Prostate gland (tissue), 2 donors: ENCODE measurements around the gene SYNPR. TPM values are rescaled to one million over a fixed set of nuclear protein-coding genes. Genes with fewer than 3 reads are reported as not detected.
A peak's percentile ranks its signal among the peaks of the same experiment; 100 is the strongest.

Experiments
- DNase-seq: peaks from one replicate; pipeline ENCODE4 v3.0.0-alpha.2; 2019; ENCODE audit warnings: low spot score
- H3K27ac ChIP-seq, 2 donors: fragments of 200-600 bp; sonication (generic); 2 replicates each; pipeline ENCODE4 v1.5.1; 2017 to 2019
- H3K27me3 ChIP-seq: fragments of 200-600 bp; sonication (generic); replicated peaks from 2 replicates; pipeline ENCODE4 v1.5.1; 2019; ENCODE audit not compliant: insufficient read depth
- H3K36me3 ChIP-seq, 2 donors: fragments of 200-600 bp; sonication (generic); 1 replicate in 1 of 2; 2 replicates in 1 of 2; pipeline versions ENCODE4 v1.5.1 to v1.8.1; 2017 to 2019
- H3K4me1 ChIP-seq: fragments of 200-600 bp; sonication (generic); replicated peaks from 2 replicates; pipeline ENCODE4 v1.5.1; 2019
- H3K4me3 ChIP-seq, 2 donors: fragments of 200-600 bp; sonication (generic); 2 replicates each; pipeline ENCODE4 v1.5.1; 2017 to 2019
- H3K9me3 ChIP-seq: fragments of 200-600 bp; sonication (generic); 2 replicates; pipeline ENCODE4 v1.5.1; 2017
- CTCF ChIP-seq, 4 experiments: fragments of 200-600 bp in 2 of 4; fragments of 450-650 bp in 2 of 4; sonication (generic) in 2 of 4; IDR thresholded peaks; 1 replicate in 3 of 4; 2 replicates in 1 of 4; pipeline ENCODE4 v1.5.1; 2016 to 2019; ENCODE audit warnings: antibody characterized with exemption in 4 of 4, mild to moderate bottlenecking in 2 of 4, moderate library complexity in 2 of 4
- POLR2A ChIP-seq: fragments of 450-650 bp; IDR thresholded peaks from one replicate; pipeline ENCODE4 v1.6.1; 2016; ENCODE audit warnings: antibody characterized with exemption, mild to moderate bottlenecking
- POLR2AphosphoS5 ChIP-seq: sonication (generic); formaldehyde crosslinking; IDR thresholded peaks from one replicate; pipeline ENCODE4 v1.6.1; 2017; ENCODE audit warnings: antibody characterized with exemption
- WGBS: methylation state at CpG from one replicate; pipeline ENCODE4 v1.1.5; 2018; 5-methylcytosine and 5-hydroxymethylcytosine counted together
- intact Hi-C: fragments of 100-400 bp; cut with DNase I; formaldehyde crosslinking; loops from one replicate; pipeline ENCODE4 v1.14.2; 2022
- total RNA-seq, 2 donors: library from RNA; depleted of rRNA; stranded (reverse); fragments of >200 nt; gene quantifications; one replicate each; pipeline ENCODE4 v1.1.0, GENCODE V29; 2016

Gene SYNPR
- total RNA-seq, 2 donors from 2014 or later, result not detected

- TF ChIP-seq CTCF (IDR thresholded peaks at IDR 0.05) (peak; percentile 26 to 71 (median 54)), POLR2A (no peak)
- intact Hi-C loops, result loop anchor here (2.0 kb wide), 1 partner anchor 469 kb away; the partner anchor contains the start of gene C3orf49
- no peaks in the 10 kb centered on the region for H3K27me3 ChIP-seq
- H3K4me1 ChIP-seq, result no peaks in the 10 kb centered on the region
- no peak overlapping the region for H3K4me3 ChIP-seq
- peak; percentile 36 for DNase-seq
- no peaks in the 10 kb centered on the region for H3K9me3 ChIP-seq
- no peak overlapping the region for H3K27ac ChIP-seq
- 22% methylated on average over 8 of the region's 8 CpGs for WGBS
- no peaks in the 10 kb centered on the region for H3K36me3 ChIP-seq
Measured at GRCh38 chr3:63349583-63350573, 71.8 kb downstream of the SYNPR start.

- Histone ChIP-seq H3K4me3 (no peak overlapping the region), H3K27ac (no peak overlapping the region), H3K36me3 (no peaks in the 10 kb centered on the region), H3K27me3 (no peaks in the 10 kb centered on the region), H3K4me1 (no peaks in the 10 kb centered on the region), H3K9me3 (no peaks in the 10 kb centered on the region)
- intact Hi-C loops, result loop anchor here (2.0 kb wide), 1 partner anchor 467 kb away; the partner anchor contains the start of gene C3orf49
- DNase-seq, result peak; percentile 17
- WGBS, result 34% methylated on average over 9 of the region's 9 CpGs
- peak; percentile 65 to 86 (median 80) for TF ChIP-seq CTCF (IDR thresholded peaks at IDR 0.05)
- no peak for TF ChIP-seq POLR2AphosphoS5
- TF ChIP-seq POLR2A, result no peak
Measured at GRCh38 chr3:63351159-63352007, 73.3 kb downstream of the SYNPR start.

- no peaks in the 10 kb centered on the region for H3K9me3 ChIP-seq
- H3K4me1 ChIP-seq, result no peaks in the 10 kb centered on the region
- no peak overlapping the region for H3K4me3 ChIP-seq
- no peak for DNase-seq
- H3K27me3 ChIP-seq, result no peaks in the 10 kb centered on the region
- TF ChIP-seq CTCF (IDR thresholded peaks at IDR 0.05), result no peak
- no peak for TF ChIP-seq POLR2A
- TF ChIP-seq POLR2AphosphoS5, result no peak
- 79% methylated on average over 2 of the region's 2 CpGs for WGBS
- intact Hi-C loops, result no loop called here
- H3K27ac ChIP-seq, result no peak overlapping the region
- H3K36me3 ChIP-seq, result no peaks in the 10 kb centered on the region
Measured at GRCh38 chr3:63352008-63352279, 73.8 kb downstream of the SYNPR start.

GRCh38 chr3:63353383-63353782 is 75.3 kb downstream of the SYNPR start:
- DNase-seq, result no peak
- Histone ChIP-seq H3K27ac (no peak overlapping the region), H3K27me3 (no peaks in the 10 kb centered on the region), H3K4me1 (no peaks in the 10 kb centered on the region), H3K36me3 (no peaks in the 10 kb centered on the region), H3K4me3 (no peak overlapping the region), H3K9me3 (no peaks in the 10 kb centered on the region)
- WGBS, result 63% methylated on average over 5 of the region's 5 CpGs
- intact Hi-C loops, result no loop called here
- no peak for TF ChIP-seq CTCF (IDR thresholded peaks at IDR 0.05)
- no peak for TF ChIP-seq POLR2AphosphoS5
- no peak for TF ChIP-seq POLR2A
